GM08714 (cell line): Measurements from ENCODE around the gene ZIC4.

Experiments used
- H3K4me3 ChIP-seq: fragments of 200-500 bp; sonication (Bioruptor generic); 2 replicates; pipeline ENCODE4 v1.5.1; 2014; ENCODE audit warnings: mild to moderate bottlenecking, low read length, inconsistent platforms
- ZNF274 ChIP-seq: IDR thresholded peaks from 2 replicates; pipeline ENCODE4 v1.6.1; 2012; ENCODE audit warnings: mild to moderate bottlenecking, low read depth, low read length

The ZIC4 gene

DNA sequence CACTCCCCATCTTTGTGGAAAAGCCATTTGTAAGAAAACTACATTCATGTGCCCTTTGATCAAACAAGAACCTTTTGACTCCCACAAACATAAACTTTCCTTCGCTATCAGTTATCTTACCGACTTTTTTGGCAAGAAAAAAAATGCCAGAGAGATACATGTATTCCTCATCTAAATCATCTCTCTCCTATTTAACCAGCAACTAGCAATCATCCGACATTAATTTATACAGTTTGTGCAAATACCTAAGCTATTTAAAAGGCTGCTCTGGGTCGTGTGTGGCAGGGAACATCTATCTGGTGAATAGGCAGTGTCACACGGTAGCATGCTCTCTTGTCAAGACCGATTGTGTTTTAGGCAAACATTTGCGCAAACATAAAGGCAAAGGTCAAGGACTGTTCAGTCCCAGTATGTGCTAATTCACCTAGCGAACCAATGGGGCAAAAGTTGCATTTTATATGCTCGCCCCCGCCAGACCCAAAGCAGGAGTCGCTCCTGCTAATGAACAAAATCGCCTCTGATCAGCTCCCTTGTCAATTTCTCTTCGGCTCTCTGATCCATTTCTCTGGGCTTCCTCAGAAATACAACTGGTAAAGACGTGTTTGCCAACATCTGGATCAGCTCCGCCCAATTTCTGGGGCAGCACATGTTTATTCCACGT lies 37.7 kb downstream of the ZIC4 start:
- no peak overlapping the region for H3K4me3 ChIP-seq

DNA sequence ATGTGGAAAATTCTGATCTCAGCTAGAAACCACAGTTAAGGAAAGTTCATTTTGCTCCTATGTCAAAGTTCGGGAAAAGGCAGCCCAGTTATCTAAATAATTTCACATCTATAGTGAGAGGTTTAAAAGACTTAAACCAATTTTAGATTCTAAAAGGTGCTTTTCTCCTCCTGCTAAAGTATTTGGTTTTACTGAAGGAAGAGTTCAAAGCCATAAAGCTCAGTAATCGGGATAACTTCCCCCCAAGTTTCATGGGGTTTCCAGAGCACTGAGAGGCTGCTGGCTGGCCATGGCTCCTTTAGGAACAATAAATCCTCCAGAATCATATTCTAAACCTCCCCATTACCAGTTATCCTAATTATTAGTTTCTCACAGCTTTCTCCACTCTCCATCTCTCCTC lies 38.2 kb downstream of the ZIC4 start:
- H3K4me3 ChIP-seq = no peak overlapping the region
- no peak for TF ChIP-seq ZNF274

More for the DNA sequence above, 37.7 kb downstream of the ZIC4 start:
- TF ChIP-seq ZNF274 = no peak

DNA sequence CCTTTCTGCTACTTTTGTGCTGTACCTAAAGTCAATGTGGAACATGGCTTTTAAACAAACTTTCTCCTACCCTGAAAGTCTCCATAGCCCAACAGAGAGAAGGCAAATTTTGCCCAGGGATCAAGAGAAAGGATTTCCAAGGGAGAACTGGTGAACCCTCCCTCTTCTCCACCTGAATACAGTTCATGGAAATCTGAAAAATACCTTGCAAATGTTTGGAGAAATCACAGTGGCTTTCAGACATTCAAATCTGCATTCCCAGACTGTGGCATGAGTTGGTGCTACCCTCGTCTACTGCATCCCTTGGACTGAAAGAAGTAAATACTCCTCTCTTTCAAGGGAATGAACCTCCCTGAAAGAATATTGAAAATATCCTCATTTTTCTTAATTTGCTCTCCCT lies 38.7 kb downstream of the ZIC4 start:
- no peak for TF ChIP-seq ZNF274
- H3K4me3 ChIP-seq = no peak overlapping the region

DNA sequence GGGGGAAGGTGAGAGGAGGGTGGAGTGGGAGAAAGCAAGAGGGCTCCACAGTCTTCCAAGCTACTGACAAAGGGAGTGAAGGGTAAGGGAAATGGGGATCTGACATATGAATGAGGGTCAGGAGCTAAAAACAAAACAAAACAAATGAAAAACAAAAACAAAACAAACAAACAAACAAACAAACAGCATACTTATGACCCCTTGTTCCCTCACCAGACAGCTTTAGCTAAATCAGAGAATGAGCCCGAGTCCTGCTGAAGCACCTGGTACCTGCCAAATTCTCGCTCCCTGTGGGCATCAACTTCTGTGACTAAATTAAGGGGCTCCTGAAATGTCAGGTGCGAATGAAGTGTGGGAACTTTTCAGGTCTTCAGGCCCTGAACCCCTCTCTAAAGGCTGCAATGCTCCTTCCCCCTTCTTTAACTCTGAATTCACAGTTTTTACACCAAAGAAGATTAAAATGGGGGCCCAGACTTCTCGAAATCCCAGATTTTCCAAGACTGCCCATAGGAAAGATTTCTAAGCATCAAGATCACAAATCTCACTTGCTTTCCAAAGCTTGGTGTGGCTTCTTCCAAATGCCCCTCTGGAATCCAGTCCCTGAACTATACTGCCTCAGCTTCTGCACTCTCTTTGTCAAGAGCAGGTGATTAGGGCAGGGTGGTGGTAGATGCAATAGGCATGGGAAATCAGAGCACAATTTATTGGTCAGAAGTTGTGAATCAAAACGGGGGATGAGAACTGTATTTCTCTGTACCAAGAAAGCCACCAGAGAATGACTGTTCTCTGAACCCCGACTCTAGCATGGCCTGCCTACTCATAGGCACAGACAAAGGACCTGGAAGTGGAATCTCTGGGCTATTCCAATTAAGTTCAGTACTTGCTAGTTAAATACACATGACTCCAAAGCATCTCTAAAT lies 40.9 kb downstream of the ZIC4 start:
- no peak for TF ChIP-seq ZNF274

DNA sequence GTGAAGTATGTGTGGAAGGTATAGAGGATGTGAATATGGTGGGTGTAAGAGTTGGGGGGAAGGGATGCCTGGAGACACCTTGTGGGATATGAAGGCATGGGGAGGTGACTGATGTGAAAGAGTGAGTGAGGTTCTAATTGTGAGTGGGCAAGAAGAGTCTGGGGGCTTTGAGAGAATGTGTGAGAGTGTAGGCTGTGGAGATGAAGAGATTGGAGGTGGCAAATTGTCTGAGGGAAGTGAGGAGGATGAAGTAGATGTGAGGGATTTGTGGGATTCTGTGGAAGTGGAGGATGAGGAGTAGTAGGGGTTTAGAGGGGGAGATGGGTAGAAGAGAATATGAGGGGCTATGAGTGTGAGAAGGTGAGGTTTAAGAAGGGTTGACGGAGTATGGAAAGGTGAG lies 41.6 kb downstream of the ZIC4 start:
- no peak for TF ChIP-seq ZNF274
- no peak overlapping the region for H3K4me3 ChIP-seq

More for the DNA sequence above, 40.9 kb downstream of the ZIC4 start:
- H3K4me3 ChIP-seq = no peak overlapping the region

DNA sequence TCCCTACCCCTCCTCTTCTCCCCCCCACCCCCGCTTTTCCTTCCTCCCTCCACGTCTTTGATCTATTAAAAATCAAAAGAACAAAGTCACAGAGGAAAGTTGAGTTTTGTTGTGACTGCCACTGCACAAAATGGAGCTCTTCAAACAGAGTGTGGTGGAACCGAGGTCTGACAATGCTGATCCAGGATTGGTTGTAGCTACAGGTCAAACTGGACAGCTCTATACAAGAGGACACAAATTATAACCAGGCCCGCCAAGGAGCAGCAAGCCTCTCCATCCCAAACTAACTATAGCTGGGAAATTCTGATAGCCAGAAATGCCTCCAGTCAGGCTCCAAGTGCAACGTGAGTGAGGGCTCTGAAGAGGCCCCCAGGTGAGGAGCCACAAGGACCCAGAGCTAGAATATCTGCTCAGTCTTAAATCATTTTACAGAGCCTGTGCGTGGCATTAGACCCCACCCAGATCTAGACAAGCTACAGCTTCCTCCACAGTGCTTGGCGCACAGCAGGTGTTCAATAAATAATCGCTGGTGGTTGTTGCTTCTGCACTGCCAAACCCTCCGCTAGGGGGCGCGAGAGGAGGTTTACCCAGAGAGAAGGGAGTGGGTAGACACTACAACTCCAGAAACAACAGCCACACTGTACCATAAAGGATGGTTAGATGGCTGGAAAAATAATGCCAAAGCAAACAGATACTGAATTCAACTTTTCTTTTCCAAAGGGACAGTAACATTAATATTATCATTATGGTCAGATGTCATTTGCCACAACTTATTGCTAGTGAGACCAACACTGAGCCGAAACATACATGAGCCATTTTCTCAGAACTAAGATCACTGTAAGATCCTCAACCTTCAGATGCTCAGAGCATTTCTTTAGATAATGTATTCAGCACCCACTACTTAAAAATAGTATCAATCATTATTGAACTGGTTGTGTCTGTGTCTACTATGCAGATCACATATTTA lies 44.6 kb downstream of the ZIC4 start:
- no peak overlapping the region for H3K4me3 ChIP-seq

DNA sequence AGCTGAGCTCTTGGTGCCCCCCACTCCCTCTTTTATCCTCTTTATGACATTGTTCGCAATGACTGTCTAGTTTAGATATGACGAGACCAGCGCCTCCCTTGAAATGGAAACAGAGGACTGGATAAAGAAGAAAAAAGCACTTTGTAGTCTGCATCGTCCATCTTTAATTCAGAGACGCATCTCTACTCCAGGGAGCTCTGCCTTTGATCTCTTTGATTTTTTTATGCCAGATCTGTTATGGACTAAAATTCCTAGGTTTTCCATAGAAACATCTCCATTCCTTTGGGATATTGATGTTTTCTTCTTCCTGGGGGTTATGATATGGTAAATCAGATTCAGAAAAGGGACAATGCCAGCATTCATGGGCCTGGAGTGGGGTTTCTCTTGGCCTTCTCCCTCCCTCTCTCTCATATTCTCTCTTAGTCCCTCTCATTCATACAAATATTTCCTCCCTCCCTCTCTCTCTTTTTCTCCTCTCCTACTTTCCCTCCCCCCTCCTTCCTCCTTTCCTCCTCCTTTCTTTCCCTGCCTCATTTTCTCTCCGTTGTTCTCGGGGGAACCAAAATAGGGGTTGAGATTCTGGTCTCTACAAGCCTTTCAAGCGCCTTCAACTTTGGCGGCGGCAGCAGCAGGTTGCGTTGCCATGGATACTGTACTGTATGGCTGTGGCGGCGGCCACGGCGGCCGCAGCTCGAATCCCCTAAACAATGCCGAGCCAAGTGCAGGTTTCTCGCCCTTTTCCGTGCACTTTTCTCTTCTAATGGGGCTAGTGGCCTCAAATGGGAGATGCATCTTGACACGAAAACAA lies 45.5 kb downstream of the ZIC4 start:
- TF ChIP-seq ZNF274 = no peak
- H3K4me3 ChIP-seq = no peak overlapping the region

More for the DNA sequence above, 44.6 kb downstream of the ZIC4 start:
- TF ChIP-seq ZNF274 = no peak

DNA sequence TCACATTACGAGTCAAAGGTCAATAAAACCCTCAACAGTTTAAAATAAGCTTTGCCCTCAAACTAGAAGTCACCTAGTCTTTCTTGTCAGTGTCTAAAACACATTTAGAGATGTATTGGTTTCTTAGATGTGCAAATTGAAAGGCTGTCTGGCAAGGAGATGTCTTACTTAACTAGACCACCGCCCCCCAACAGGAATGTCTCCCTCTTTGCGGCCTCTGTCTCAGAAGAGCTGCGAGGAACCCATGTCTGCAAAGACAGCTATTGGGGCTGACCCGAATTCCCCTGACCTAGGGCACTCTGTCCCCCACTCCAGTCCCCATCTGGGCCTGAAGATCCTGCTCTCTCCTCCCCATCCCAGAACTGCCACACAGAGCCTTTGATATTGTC lies 46.3 kb downstream of the ZIC4 start:
- TF ChIP-seq ZNF274 = no peak
- H3K4me3 ChIP-seq = no peak overlapping the region

DNA sequence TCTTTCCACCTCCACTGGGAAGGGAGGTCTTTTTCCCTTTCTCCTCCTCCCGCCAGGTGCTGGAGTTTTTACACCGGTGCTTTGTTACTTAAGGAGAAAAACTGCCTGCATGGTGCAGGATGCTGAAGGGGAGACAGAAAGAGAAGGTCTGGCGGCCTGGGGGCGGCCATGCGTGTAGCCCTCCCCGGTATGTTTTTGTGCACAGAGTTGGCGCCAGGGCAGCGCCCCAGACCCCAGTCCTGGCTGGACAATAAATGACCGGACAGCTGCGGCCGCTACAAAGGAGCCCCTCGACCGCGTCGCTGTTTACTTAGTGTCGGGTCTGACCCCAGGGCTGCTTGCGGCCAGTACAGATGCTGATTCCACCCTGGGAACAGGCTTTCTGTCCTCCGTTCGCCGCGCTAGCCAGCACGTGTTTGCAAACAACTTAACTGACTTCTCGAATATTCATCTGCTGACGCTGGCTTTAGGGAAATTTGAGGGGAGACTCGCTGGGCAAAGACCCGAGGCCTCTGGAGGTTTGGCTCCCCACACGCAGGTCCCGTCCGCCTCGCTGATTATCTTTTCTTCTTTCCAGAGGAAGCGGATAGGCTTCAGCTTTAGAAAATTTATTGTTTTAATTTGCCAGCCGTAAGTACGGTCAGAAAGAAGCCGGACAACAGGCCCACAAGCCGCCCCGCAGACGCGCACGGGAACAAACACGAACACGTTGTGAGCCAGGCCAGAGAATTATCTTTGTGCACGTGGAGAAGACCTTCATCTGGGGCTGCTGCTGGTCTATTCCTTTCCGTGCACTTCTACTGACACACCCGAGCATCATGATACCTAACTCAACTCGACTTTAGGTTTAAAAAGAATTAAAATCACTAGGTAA lies 46.9 kb downstream of the ZIC4 start:
- TF ChIP-seq ZNF274 = no peak
- no peak overlapping the region for H3K4me3 ChIP-seq

DNA sequence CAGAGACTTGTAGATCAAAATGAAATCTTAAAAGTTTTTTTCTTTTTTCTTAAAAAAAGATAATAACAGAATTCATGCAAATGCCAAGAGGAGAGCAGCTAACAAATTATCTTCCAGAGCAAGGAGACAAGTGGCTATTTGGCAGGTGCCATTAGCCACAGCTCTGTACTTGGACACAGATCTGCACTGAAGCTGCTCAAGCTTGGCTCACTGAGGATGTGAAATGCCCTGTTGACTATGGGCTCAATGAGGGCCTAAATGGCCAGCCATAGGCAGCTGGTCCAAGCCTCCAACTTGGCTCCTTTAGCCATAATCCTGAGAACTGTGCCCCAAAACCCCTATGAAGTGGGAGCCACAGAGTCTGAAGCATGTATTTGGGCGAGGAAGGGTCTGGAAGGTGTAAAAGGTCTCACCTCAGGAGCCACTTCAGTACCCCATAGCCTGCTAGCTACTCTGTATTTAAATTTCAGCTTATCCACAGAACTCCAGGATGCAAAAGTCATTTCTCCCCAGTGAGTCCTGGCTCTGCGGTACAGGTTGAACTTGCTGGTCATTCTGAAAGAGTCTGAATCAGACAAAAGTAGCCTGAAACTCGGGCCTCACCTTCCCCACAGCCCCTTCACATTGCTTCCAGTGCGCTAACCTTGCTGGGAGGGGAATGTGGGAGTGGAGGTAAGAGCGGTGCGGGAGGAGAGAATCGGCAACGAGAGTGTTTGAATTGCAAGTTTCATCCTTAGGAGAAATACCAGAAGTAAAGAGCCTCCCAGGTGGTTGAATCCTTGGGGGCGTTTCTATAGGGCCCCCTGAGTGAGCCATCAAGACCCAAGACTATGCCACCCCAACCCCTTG lies 48.0 kb downstream of the ZIC4 start:
- no peak for TF ChIP-seq ZNF274
- no peak overlapping the region for H3K4me3 ChIP-seq
